MCF 10A (cell line): ENCODE measurements around the gene SESTD1. TPM values are rescaled to one million over a fixed set of nuclear protein-coding genes. Genes with fewer than 3 reads are reported as not detected.

ENCODE experiments used
- BruUV-seq: library from RNA; stranded (reverse); fragments of 400-500 nt; replicated peaks from 2 replicates; lab custom pipeline; 2021; lab: Mats Ljungman, UMichigan
- CTCF ChIA-PET: fragments of 300-600 bp; sonication (Branson Sonifier 250); formaldehyde crosslinking; extraction: SDS; loops from one replicate; lab custom pipeline; 2021; ENCODE audit warnings: antibody characterized with exemption, inconsistent platforms; lab: Yijun Ruan, JAX
- POLR2A ChIA-PET: fragments of 300-600, 350-650 bp; sonication (Branson Sonifier 250); formaldehyde crosslinking; extraction: SDS; loops from one replicate; lab custom pipeline; 2020; ENCODE audit warnings: antibody characterized with exemption, inconsistent platforms; lab: Yijun Ruan, JAX
- DNase-seq: peaks from one replicate; pipeline ENCODE4 v3.0.0-alpha.2; 2018; ENCODE audit not compliant: unreplicated experiment
- H3K27ac Mint-ChIP-seq: one replicate; pipeline ENCODE4 v1.8.0; 2022; ENCODE audit warnings: mild to moderate bottlenecking, low read depth, mixed read lengths; ENCODE audit not compliant: unreplicated experiment
- H3K27me3 Mint-ChIP-seq: one replicate; pipeline ENCODE4 v1.8.0; 2022; ENCODE audit warnings: mixed read lengths; ENCODE audit not compliant: insufficient read depth, unreplicated experiment
- H3K36me3 Mint-ChIP-seq: one replicate; pipeline ENCODE4 v1.8.0; 2022; ENCODE audit warnings: mild to moderate bottlenecking, moderate library complexity, mixed read lengths; ENCODE audit not compliant: insufficient read depth, unreplicated experiment
- H3K4me1 Mint-ChIP-seq: one replicate; pipeline ENCODE4 v1.8.0; 2022; ENCODE audit warnings: mixed read lengths; ENCODE audit not compliant: insufficient read depth, unreplicated experiment
- H3K4me3 Mint-ChIP-seq: one replicate; pipeline ENCODE4 v1.8.0; 2022; ENCODE audit warnings: mild to moderate bottlenecking, moderate library complexity, mixed read lengths; ENCODE audit not compliant: unreplicated experiment
- H3K9me3 Mint-ChIP-seq: one replicate; pipeline ENCODE4 v1.8.0; 2022; ENCODE audit warnings: mixed read lengths; ENCODE audit not compliant: unreplicated experiment
- intact Hi-C: fragments of 100-400 bp; cut with micrococcal nuclease; formaldehyde crosslinking; loops from 2 replicates; pipeline ENCODE4 v1.14.1; 2022
- total RNA-seq: library from RNA; stranded (reverse); gene quantifications from 2 replicates; pipeline ENCODE4 v1.2.3, GENCODE V29; 2022
- TF ChIP-seq, protein P1 (sequence below): fragments of 200-600 bp; IDR thresholded peaks from one replicate; pipeline ENCODE4 v1.8.0; 2022; ENCODE audit warnings: antibody characterized with exemption, mild to moderate bottlenecking; ENCODE audit not compliant: unreplicated experiment

Gene SESTD1
- total RNA-seq, 1 experiment from 2014 or later = 43.0 TPM

DNA sequence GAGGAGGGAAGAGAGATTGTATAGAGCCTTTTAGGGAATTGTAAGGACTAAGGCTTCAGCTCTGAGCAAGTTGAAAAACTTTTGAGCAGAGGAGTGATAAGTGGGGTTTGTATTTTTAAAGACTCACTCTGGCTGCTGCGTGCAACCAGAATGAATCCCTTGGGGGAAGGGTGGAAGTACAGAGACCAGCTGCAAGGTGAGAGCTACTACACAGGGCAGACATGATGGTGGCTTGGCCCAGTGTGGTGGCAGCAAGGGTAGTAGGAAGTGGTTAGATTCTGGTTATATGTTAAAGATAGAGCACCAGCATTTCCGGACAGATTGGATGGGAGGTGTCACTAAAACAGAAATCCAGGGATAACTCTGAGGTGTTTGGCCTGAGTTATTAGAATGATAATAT lies 10.1 kb upstream of the SESTD1 start:
- intact Hi-C loops = loop anchor here (10.0 kb wide), 1 partner anchor 1160 kb away; the partner anchor contains the start of gene RBM45
- Mint-ChIP-seq H3K27me3 (no peaks in the 10 kb centered on the region), H3K9me3 (no peaks in the 10 kb centered on the region), H3K27ac (peak overlapping the region; percentile 95), H3K4me3 (no peak overlapping the region), H3K36me3 (no peaks in the 10 kb centered on the region), H3K4me1 (peaks cover 59% of the 10 kb centered on the region)
- DNase-seq = no peak
- ChIA-PET POLR2A (interaction anchor here (0.6 to 1.4 kb wide), 3 partner anchors 12 to 1367 kb away, joined by 3 to 9 read pairs (median 5); no protein-coding TSS in a partner anchor), CTCF (interaction anchor here (0.5 to 0.8 kb wide), 2 partner anchors 15 to 97 kb away, joined by 3 read pairs; no protein-coding TSS in a partner anchor)
- TF ChIP-seq, protein P1, sequence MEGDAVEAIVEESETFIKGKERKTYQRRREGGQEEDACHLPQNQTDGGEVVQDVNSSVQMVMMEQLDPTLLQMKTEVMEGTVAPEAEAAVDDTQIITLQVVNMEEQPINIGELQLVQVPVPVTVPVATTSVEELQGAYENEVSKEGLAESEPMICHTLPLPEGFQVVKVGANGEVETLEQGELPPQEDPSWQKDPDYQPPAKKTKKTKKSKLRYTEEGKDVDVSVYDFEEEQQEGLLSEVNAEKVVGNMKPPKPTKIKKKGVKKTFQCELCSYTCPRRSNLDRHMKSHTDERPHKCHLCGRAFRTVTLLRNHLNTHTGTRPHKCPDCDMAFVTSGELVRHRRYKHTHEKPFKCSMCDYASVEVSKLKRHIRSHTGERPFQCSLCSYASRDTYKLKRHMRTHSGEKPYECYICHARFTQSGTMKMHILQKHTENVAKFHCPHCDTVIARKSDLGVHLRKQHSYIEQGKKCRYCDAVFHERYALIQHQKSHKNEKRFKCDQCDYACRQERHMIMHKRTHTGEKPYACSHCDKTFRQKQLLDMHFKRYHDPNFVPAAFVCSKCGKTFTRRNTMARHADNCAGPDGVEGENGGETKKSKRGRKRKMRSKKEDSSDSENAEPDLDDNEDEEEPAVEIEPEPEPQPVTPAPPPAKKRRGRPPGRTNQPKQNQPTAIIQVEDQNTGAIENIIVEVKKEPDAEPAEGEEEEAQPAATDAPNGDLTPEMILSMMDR = no peak
- BruUV-seq = no TSS peak

DNA sequence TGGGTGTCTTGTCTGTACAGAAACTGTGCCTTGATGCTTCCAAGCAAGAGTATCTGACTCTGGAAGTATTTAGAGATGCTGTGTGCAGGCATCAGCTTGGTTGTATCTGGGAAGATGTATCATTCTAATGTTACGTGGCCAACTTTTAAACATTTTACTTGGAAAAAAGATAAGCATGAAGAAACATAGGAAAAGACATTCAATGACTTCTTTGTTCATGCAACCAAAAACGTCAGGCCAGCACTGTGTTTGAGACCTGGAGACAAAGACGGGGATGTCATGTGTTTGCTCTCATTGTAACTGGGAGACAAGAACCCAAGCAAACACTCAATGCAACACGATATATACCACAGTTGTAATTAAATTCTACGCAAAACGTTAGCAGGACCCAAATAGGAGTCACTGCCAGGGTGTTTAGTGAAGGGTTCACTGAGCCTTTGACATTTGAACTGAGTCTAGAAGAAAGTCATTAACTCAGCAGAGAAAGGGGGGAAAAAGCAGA lies 8.9 kb upstream of the SESTD1 start:
- DNase-seq = no peak
- no TSS peak for BruUV-seq
- Mint-ChIP-seq H3K27me3 (no peaks in the 10 kb centered on the region), H3K27ac (peak overlapping the region; percentile 95), H3K9me3 (no peaks in the 10 kb centered on the region), H3K4me1 (peaks cover 58% of the 10 kb centered on the region), H3K4me3 (no peak overlapping the region), H3K36me3 (no peaks in the 10 kb centered on the region)
- TF ChIP-seq, protein P1 = no peak
- intact Hi-C loops = loop anchor here (10.0 kb wide), 1 partner anchor 1159 kb away; the partner anchor contains the start of gene RBM45
- CTCF ChIA-PET = interaction anchor here (0.7 to 2.0 kb wide), 2 partner anchors 10 to 37 kb away, joined by 3 to 4 read pairs; no protein-coding TSS in a partner anchor
- POLR2A ChIA-PET = interaction anchor here (0.6 to 2.5 kb wide), 5 partner anchors 11 to 36 kb away, joined by 3 to 55 read pairs (median 8); no protein-coding TSS in a partner anchor

DNA sequence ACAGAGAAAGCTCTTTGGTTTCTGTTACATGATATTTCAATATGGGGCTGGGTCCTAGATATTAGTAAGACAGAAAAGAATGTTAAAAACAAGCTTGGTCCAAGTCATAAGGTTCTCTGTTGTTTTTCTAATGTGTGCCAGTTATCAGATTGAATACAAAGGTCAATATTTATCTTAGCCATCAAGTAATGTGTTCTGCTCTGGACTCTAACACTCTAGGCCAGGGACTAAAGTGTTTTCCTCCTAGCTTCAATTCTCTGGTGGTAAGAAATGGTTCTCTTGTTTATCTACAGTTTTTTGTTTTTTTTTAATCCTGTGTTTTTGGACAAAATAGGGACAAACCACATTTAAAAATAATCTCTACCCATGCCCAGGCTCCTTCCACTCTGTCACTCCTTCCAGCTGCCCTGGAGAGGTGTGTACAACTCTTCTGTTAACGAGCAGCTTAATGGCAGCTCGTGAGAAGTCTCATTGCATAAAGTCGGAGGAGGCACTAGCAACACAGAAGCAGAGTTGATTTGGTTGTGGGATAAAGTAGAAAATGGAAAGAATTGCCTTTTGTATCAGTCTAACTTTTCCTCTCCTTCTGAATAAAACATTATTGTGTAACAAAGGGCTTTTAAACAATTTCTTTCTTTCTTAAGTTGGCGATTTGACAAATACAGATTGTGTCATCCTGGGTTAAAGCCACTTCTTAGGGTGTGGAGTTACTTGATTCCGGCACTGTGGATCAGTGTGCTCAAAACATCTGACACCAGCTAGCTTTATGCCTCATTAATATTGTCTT lies 8.0 kb upstream of the SESTD1 start:
- peak; percentile 88 for DNase-seq
- Mint-ChIP-seq H3K9me3 (no peaks in the 10 kb centered on the region), H3K27me3 (no peaks in the 10 kb centered on the region), H3K27ac (peak overlapping the region; percentile 95), H3K4me3 (peak overlapping the region; percentile 39), H3K4me1 (peaks cover 57% of the 10 kb centered on the region), H3K36me3 (no peaks in the 10 kb centered on the region)
- ChIA-PET CTCF (interaction anchor here (0.7 to 2.0 kb wide), 7 partner anchors 9 to 467 kb away, joined by 3 to 6 read pairs (median 4); no protein-coding TSS in a partner anchor), POLR2A (interaction anchor here (0.6 to 2.5 kb wide), 18 partner anchors 10 to 309 kb away, joined by 3 to 55 read pairs (median 3); no protein-coding TSS in a partner anchor)
- intact Hi-C loops = loop anchor here (1.0 to 10.0 kb wide), 2 partner anchors 53 to 1158 kb away; partner anchors contain the start of gene RBM45
- TSS peak; percentile 42 for BruUV-seq
- TF ChIP-seq, protein P1 = no peak

DNA sequence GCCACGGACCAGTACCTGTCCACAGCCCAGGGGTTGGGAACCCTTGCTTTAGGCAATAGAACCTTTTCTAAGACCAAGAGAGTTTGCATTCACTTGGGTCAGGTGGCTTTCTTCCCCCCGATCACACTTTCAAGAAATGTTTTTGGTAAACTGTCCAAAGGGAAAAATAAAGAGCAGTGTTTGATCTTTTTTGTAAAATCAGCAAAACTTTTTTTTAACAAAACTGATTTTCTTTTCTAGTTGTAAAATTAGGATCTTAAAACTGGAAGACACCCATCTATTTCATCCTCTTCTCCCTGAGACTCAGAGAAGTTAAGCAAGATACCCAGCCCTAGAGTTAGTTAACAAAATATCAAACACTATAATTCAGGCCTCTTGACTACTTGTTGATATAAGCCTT lies 6.1 kb upstream of the SESTD1 start:
- no TSS peak for BruUV-seq
- Mint-ChIP-seq H3K27me3 (no peaks in the 10 kb centered on the region), H3K9me3 (no peaks in the 10 kb centered on the region), H3K4me3 (no peak overlapping the region), H3K27ac (peak overlapping the region; percentile 95), H3K36me3 (no peaks in the 10 kb centered on the region), H3K4me1 (peaks cover 59% of the 10 kb centered on the region)
- no peak for DNase-seq
- TF ChIP-seq, protein P1 = no peak
- ChIA-PET POLR2A (no interaction called here), CTCF (no interaction called here)
- intact Hi-C loops = loop anchor here (10.0 kb wide), 1 partner anchor 1156 kb away; the partner anchor contains the start of gene RBM45
